ENCODE data around the gene NCAPD3. TPM values are rescaled to one million over a fixed set of nuclear protein-coding genes. Genes with fewer than 3 reads are reported as not detected.

Gene NCAPD3
- total RNA-seq, 1 experiment from 2014 or later = 52.2 TPM

DNA sequence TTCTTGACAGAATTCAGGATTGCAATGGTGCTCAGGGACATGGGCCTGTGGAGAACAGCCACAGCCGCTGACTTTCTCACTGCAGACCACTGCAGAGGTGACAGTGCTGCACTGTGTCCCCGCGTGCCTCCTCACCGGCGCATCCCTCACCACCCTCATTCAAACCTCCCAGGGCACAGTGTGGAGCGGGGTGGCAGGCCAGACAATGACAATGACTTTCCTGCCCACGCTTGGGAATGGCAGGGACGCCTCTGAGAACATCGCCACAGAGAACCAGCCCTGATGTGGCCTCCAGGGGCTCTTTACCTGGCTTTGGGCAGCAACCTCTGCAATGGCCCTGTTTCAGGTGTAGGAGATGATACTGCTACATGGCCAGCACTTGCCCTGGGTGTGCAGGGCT is 65.7 kb downstream of the NCAPD3 start:
- peaks cover 32 to 41% of the 10 kb centered on the region in 2 experiments for H3K9me3 Mint-ChIP-seq
- Histone ChIP-seq H2BK20ac (ENCODE audit: low read depth, low read length, poor library complexity, severe bottlenecking) (no peak overlapping the region), H3K79me1 (ENCODE audit: insufficient read depth, low read depth, low read length, poor library complexity, severe bottlenecking) (no peaks in the 10 kb centered on the region), H3K27me3 (ENCODE audit: insufficient read depth, low read length) (no peaks in the 10 kb centered on the region), H3K27ac (ENCODE audit: insufficient read length, low read depth, low read length) (no peak overlapping the region), H3K56ac (ENCODE audit: insufficient read length, low read depth, low read length) (no peak overlapping the region), H3K14ac (ENCODE audit: insufficient read depth, low read length) (no peak overlapping the region), H3K4ac (ENCODE audit: low read depth, low read length) (no peak overlapping the region), H3K23me2 (ENCODE audit: insufficient read length, low read depth, low read length, poor library complexity, severe bottlenecking) (no peaks in the 10 kb centered on the region), H4K5ac (ENCODE audit: insufficient read length, low read depth, low read length) (no peak overlapping the region), H3T11ph (ENCODE audit: low read length) (no peak overlapping the region), H2AFZ (ENCODE audit: low read length) (no peak overlapping the region), H4K91ac (ENCODE audit: insufficient read length, low read depth, low read length) (no peak overlapping the region), H2BK15ac (ENCODE audit: low read depth, low read length) (no peak overlapping the region), H4K20me1 (ENCODE audit: control insufficient read depth, insufficient read depth, insufficient read length) (no peaks in the 10 kb centered on the region), H2BK12ac (ENCODE audit: insufficient read length, low read depth, low read length) (no peak overlapping the region), H3K18ac (ENCODE audit: insufficient read length, low read depth, low read length) (no peak overlapping the region), H3K23ac (ENCODE audit: insufficient read length, low read depth, low read length) (no peak overlapping the region), H3K9ac (ENCODE audit: extremely low read depth, insufficient read length, low read length) (no peak overlapping the region), H3K4me1 (ENCODE audit: insufficient read depth, low read length) (no peaks in the 10 kb centered on the region), H2BK5ac (ENCODE audit: insufficient read length, low read length) (no peak overlapping the region), H3K9me3 (ENCODE audit: control insufficient read depth, low read depth, low read length) (peaks cover 26% of the 10 kb centered on the region), H4K8ac (replicated peaks; ENCODE audit: insufficient read length, low read depth, low read length) (no peak overlapping the region), H2BK120ac (ENCODE audit: low read depth, low read length, poor library complexity, severe bottlenecking) (no peak overlapping the region), H3K79me2 (ENCODE audit: insufficient read depth, low read length) (no peaks in the 10 kb centered on the region), H2AK5ac (ENCODE audit: insufficient read length, low read length) (no peak overlapping the region), H3K4me2 (ENCODE audit: insufficient read depth, insufficient read length, low read length) (no peak overlapping the region)
- WGBS (ENCODE audit: extremely low coverage, insufficient read length, low lambda C conversion rate) = no CpG with 5 or more reads among the region's 9 CpGs
- no peaks in the 10 kb centered on the region for H3K4me1 Mint-ChIP-seq
- no peak for DNase-seq
- H3K27me3 Mint-ChIP-seq (ENCODE audit: low read depth) = peaks cover 7% of the 10 kb centered on the region
- peak overlapping the region in 1 of 3 experiments; percentile 70; a peak in 2 of 7 replicates for H3K27ac Mint-ChIP-seq
- TF ChIP-seq CTCF (conservative IDR thresholded peaks at IDR 0.05) = no peak
- H3K4me3 Mint-ChIP-seq = no peak overlapping the region
- H3K36me3 Mint-ChIP-seq (ENCODE audit: insufficient read depth in 1 of 3, low read depth in 3 of 3) = peaks cover 90 to 98% (median 97%) of the 10 kb centered on the region in 3 experiments
